ENCODE results near the gene RPL5.
A peak's percentile ranks its signal among the peaks of the same experiment; 100 is the strongest.

RPL5 gene

DNA sequence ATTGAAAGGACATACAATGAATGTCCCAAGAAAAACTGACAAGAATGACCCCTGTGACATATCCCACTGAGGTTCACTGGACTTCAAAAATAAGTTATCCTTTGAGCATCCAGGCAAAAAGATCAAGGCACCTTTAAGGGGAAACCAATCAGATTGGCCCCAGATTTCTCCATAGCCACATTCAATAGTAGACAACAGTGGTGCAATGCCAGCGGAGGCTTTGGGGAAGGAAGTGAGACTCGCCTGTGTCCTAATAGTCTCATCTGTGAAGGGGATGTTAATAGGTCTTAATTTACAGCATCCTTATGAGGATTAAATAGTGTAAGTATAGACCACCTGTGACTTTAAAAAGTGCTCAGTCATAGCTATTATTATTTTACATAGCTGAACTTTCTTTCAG, 21.5 kb downstream of the RPL5 start:
- peaks cover 23% of the 10 kb centered on the region for H3K4me1 Mint-ChIP-seq (ENCODE audit: low read depth)
- H3K9me3 Mint-ChIP-seq: no peaks in the 10 kb centered on the region
- no peak overlapping the region for H3K4me3 Mint-ChIP-seq
- peaks cover 54% of the 10 kb centered on the region for H3K36me3 Mint-ChIP-seq (ENCODE audit: low read depth)
- intact Hi-C loops (cut with micrococcal nuclease): no loop called here
- no peak overlapping the region for H3K27ac Mint-ChIP-seq
- no peaks in the 10 kb centered on the region for H3K27me3 Mint-ChIP-seq

DNA sequence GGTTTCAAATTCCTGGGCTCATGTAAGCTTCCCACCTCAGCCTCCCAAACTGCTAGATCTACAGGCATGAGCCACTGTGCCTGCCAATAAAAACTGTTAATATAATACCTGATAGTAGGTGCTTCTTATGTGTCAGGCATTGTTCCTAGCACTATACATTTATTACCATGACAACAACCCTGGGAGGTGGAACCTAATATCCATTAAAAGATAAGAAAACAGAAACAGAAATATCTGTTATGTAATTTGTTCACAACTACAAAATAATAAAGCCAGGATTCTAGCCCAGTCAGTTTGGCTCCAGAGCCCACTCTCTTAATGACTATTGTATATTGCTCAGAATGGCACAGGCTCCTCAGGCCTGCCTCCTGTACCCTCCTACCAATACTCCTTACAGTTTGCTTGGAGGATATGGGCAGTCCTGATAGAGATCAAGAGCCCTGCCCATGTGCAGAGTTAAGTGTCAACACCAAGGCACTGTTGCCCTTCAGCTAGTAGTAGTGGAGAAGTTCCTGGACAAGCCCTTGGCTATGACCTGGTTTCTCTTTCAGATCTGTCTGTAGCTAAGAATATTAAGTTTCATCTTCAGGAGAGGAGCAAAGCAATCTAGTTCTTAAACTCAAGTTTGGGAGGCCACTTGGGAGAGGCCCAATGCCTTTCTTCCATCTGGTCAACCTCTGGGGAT, 22.4 kb downstream of the RPL5 start:
- Mint-ChIP-seq H3K4me3 (no peak overlapping the region), H3K27me3 (no peaks in the 10 kb centered on the region), H3K9me3 (no peaks in the 10 kb centered on the region), H3K4me1 (ENCODE audit: low read depth) (peaks cover 27% of the 10 kb centered on the region), H3K36me3 (ENCODE audit: low read depth) (peaks cover 49% of the 10 kb centered on the region), H3K27ac (no peak overlapping the region)
- intact Hi-C loops (cut with micrococcal nuclease): no loop called here

DNA sequence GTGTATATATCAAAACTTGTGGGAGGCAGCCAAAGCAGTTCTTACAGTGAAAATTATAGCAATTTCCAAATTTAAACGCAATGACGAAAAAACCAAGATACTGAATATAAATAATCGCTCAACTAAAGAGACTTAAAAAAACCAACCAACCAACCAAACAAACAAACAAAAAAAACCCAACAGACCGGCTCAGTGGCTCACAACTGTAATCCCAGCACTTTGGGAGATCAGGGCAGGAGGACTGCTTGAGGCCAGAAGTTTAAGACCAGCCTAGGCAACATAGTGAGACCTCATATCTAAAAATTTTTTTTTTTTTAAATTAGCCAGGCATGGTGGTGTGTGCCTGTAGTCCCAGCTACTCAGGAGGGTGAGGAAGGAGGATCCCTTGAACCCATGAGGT, 23.4 kb downstream of the RPL5 start:
- H3K27ac Mint-ChIP-seq: no peak overlapping the region
- intact Hi-C loops (cut with micrococcal nuclease): no loop called here
- no peaks in the 10 kb centered on the region for H3K9me3 Mint-ChIP-seq
- peaks cover 39% of the 10 kb centered on the region for H3K36me3 Mint-ChIP-seq (ENCODE audit: low read depth)
- H3K27me3 Mint-ChIP-seq: no peaks in the 10 kb centered on the region
- no peak overlapping the region for H3K4me3 Mint-ChIP-seq
- peaks cover 30% of the 10 kb centered on the region for H3K4me1 Mint-ChIP-seq (ENCODE audit: low read depth)

DNA sequence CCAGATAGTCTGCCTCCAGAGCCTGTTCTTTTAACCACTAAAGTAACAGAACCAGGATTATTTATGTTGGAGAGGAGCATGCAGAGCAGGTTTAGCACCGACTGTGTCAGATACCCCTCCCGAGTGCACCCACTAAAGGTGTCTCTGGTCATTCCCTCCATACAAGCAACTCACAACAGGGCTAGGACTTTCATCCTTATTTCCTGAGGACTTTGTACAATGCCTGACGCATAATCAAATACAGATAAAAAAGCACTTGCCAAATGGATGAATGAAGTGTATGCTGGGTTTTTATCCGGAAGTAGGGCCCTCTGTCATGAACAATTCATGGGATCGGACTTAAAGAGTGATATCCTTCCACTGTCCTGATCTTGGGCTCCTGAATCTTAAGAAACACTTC, 26.0 kb downstream of the RPL5 start:
- peaks cover 18% of the 10 kb centered on the region for H3K4me1 Mint-ChIP-seq (ENCODE audit: low read depth)
- H3K27me3 Mint-ChIP-seq: no peaks in the 10 kb centered on the region
- intact Hi-C loops (cut with micrococcal nuclease): no loop called here
- H3K27ac Mint-ChIP-seq: no peak overlapping the region
- peaks cover 21% of the 10 kb centered on the region for H3K36me3 Mint-ChIP-seq (ENCODE audit: low read depth)
- no peak overlapping the region for H3K4me3 Mint-ChIP-seq
- no peaks in the 10 kb centered on the region for H3K9me3 Mint-ChIP-seq

DNA sequence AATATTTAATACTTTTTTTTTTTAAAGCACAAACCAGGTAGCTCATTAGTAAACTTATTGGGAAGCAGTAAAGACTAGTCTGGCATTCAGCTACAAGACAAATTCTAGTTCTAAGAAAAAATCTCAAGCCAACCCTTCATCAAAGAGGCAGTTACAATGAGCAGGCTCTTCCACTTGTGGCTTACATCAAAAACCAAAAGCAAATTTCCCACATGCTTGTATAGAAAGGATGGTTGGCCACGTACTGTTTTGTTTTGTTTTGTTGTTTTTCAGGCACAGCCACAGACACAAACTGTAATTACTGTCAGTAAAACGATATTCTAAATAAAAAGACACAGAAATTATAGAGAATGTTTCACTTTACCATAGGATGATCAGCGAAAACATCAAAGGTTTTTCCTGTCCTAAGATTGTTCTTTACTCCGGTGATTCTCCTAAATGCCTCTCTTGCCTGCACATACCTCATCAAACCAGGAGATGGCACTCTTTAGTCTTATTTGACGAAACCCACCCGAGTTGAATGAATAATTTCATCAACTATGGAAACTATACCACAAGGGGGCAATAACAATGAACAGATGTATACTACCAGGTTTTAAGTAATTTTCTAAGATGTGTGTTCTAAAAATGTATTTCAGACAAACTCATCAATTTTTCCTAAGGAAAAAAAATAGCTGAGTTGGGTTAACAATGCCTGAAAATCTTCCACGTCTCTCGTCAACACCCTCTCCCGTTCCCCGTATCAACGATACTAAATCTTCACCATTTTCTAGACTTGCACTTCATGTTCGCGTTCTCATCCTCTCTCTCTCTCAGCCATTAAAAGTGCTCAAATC, 26.9 kb downstream of the RPL5 start:
- Mint-ChIP-seq H3K27me3 (no peaks in the 10 kb centered on the region), H3K4me3 (no peak overlapping the region), H3K36me3 (ENCODE audit: low read depth) (peaks cover 23% of the 10 kb centered on the region), H3K27ac (peak overlapping the region; percentile 3), H3K9me3 (no peaks in the 10 kb centered on the region), H3K4me1 (ENCODE audit: low read depth) (peaks cover 15% of the 10 kb centered on the region)
- intact Hi-C loops (cut with micrococcal nuclease): loop anchor here (1.0 kb wide), 2 partner anchors 102 to 136 kb away; no protein-coding TSS in a partner anchor

DNA sequence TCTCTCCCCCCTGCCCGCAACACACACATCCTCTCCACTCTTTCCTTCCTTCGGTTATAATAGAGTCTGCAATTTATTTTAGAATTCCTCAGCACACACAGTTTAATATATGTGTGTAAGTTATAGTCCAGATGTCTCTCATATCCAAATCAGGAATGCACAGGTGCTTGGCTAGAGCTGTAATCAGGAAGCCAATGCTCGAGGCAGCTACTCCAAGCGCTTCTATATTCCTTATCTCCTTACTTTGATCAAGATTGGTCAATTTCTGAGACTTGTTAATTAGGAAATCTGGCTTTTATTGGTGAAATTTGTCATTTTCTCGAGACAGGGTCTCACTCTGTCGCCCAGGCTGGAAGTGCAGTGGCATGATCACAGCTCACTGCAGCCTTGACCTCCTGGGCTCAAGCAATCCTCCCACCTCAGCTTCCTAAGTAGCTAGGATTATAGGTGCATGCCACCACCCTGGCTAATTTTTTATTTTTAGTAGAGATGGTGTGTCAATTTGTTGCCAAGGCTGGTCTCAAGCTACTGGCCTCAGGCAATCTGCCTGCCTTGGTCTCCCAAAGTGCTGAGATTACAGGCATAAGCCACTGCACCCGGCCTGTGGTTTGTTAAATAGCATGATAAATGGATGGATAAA, 27.7 kb downstream of the RPL5 start:
- no peak overlapping the region for H3K4me3 Mint-ChIP-seq
- H3K27ac Mint-ChIP-seq: peak overlapping the region; percentile 3
- H3K4me1 Mint-ChIP-seq (ENCODE audit: low read depth): peaks cover 9% of the 10 kb centered on the region
- peaks cover 27% of the 10 kb centered on the region for H3K36me3 Mint-ChIP-seq (ENCODE audit: low read depth)
- intact Hi-C loops (cut with micrococcal nuclease): loop anchor here (1.0 kb wide), 2 partner anchors 101 to 135 kb away; no protein-coding TSS in a partner anchor
- H3K9me3 Mint-ChIP-seq: no peaks in the 10 kb centered on the region
- no peaks in the 10 kb centered on the region for H3K27me3 Mint-ChIP-seq

DNA sequence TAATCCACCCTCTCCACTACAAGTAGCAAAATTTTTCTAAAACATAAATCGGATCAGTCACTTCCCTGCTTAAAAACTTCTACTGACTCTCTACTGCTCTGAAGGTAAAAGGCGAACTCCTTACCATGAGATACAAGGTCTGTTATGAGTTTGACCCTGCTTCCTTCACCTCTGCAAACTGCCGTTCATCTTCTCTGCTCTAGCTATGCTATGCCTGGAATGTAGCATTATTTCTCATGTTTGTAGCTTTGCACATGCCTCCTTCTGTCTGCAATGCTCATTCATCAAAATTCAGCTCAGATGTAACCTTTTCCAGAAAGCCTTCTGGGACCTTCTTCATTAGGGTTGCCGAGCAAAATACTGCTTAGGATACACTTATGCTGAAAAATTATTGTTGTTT, 30.8 kb downstream of the RPL5 start:
- no peaks in the 10 kb centered on the region for H3K27me3 Mint-ChIP-seq
- H3K4me1 Mint-ChIP-seq (ENCODE audit: low read depth): peaks cover 6% of the 10 kb centered on the region
- H3K27ac Mint-ChIP-seq: no peak overlapping the region
- H3K36me3 Mint-ChIP-seq (ENCODE audit: low read depth): peaks cover 21% of the 10 kb centered on the region
- intact Hi-C loops (cut with micrococcal nuclease): no loop called here
- H3K4me3 Mint-ChIP-seq: no peak overlapping the region
- no peaks in the 10 kb centered on the region for H3K9me3 Mint-ChIP-seq

DNA sequence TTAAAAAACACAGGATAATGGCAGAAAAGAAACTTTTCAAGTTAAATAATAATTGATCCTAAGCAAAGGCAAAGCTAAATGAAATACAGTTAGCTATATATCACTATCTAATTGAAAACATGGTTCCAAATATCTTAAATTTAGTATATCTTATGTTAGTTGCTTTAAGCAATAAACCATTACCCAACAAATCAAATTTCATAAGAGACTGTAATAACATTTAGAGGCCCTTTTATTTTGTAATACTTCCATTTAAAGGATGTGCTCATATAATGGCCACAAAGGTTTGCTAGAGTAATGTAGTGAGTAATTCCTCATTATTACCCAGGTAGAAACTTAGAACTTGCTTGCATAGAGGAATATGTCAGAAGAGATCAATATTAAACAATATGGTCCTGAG, 32.3 kb downstream of the RPL5 start:
- Mint-ChIP-seq H3K9me3 (no peaks in the 10 kb centered on the region), H3K27ac (no peak overlapping the region), H3K4me1 (ENCODE audit: low read depth) (peaks cover 4% of the 10 kb centered on the region), H3K27me3 (no peaks in the 10 kb centered on the region), H3K36me3 (ENCODE audit: low read depth) (peaks cover 21% of the 10 kb centered on the region), H3K4me3 (no peak overlapping the region)
- intact Hi-C loops (cut with micrococcal nuclease): no loop called here

DNA sequence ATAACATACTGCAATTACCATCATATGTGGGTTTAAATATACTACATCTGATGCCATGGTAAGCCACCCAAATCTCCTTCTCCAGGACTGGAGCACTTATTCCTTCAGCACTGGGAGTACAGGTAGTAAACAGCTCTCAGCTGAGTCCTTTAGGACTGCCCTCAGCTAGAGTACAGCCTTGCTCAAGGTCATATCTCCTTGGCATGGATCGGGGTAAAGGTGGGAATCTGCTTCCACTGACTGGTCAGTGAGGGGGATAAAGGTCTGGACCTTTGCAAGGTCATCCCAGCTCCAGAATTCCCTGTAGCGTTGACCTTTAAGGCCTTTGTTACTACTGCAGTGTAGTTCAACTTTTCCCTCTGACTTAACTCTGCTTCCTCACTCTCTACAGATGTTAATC, 38.8 kb downstream of the RPL5 start:
- Mint-ChIP-seq H3K27ac (no peak overlapping the region), H3K27me3 (no peaks in the 10 kb centered on the region), H3K4me1 (ENCODE audit: low read depth) (no peaks in the 10 kb centered on the region), H3K9me3 (no peaks in the 10 kb centered on the region), H3K4me3 (no peak overlapping the region), H3K36me3 (ENCODE audit: low read depth) (peaks cover 49% of the 10 kb centered on the region)
- intact Hi-C loops (cut with micrococcal nuclease): loop anchor here (10.0 kb wide), 1 partner anchor 54 kb away; no protein-coding TSS in a partner anchor

DNA sequence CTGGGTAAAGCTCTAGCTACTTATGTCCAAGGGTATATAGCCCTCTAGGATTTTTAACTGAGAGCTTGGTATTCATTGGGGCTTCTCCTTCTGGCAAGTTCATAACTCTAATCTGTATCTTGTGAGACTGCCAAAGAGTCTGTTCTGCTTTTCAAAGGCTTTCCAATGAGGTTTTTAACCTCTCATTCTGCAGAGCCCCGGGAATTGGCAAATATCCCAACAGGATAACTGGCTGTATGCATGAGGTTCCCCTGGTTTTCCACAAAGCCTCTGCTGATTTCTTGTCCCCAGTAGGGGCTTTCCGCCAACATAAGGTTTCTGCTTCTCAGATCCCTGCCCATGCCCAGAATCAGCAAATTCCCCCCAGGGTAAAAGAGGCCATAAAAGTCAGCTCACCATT, 40.9 kb downstream of the RPL5 start:
- intact Hi-C loops (cut with micrococcal nuclease): loop anchor here (10.0 kb wide), 1 partner anchor 52 kb away; no protein-coding TSS in a partner anchor
- Mint-ChIP-seq H3K27me3 (no peaks in the 10 kb centered on the region), H3K4me3 (no peak overlapping the region), H3K4me1 (ENCODE audit: low read depth) (no peaks in the 10 kb centered on the region), H3K27ac (no peak overlapping the region), H3K9me3 (no peaks in the 10 kb centered on the region), H3K36me3 (ENCODE audit: low read depth) (peaks cover 34% of the 10 kb centered on the region)

DNA sequence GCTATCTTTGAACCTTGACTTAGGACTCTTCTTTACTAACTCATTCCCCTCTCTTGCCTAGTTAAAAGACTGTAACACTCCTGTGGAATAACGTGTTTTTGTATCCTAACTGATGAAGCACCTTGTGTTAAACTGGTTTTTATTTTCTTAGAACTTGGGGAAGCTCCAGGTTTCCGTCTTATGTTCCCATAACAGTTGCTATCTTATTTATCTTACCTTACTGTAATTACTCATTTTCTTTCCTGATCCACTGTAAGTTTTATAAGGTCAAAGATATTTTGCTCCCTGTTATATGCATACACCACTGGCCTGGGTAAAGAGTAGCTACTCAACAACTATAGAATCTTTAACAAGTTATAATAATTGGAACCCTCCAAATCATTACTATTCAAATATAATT, 43.1 kb downstream of the RPL5 start:
- Mint-ChIP-seq H3K27ac (no peak overlapping the region), H3K36me3 (ENCODE audit: low read depth) (peaks cover 30% of the 10 kb centered on the region), H3K4me1 (ENCODE audit: low read depth) (no peaks in the 10 kb centered on the region), H3K9me3 (no peaks in the 10 kb centered on the region), H3K4me3 (no peak overlapping the region), H3K27me3 (no peaks in the 10 kb centered on the region)
- intact Hi-C loops (cut with micrococcal nuclease): loop anchor here (10.0 kb wide), 1 partner anchor 50 kb away; no protein-coding TSS in a partner anchor

DNA sequence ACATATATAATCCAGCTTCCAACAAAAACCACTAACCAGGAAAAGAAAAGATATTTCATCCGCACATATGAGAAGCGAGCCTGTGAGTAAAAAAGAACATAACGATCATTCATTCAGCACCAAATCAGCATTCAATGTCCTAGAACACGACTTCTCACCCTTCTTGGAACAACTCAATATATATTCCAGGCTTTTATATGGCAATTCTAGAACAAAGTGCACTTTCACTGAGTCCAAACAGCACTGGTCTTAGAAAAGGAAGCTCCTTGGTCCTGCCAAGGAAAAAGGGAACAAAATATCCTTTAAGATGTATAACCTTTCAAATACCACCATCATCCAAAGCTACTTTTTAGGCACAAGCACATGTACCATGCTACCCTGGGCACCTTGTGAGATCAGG, 44.5 kb downstream of the RPL5 start:
- no peaks in the 10 kb centered on the region for H3K27me3 Mint-ChIP-seq
- H3K27ac Mint-ChIP-seq: no peak overlapping the region
- H3K9me3 Mint-ChIP-seq: no peaks in the 10 kb centered on the region
- intact Hi-C loops (cut with micrococcal nuclease): loop anchor here (10.0 kb wide), 1 partner anchor 48 kb away; no protein-coding TSS in a partner anchor
- H3K36me3 Mint-ChIP-seq (ENCODE audit: low read depth): peaks cover 27% of the 10 kb centered on the region
- H3K4me3 Mint-ChIP-seq: no peak overlapping the region
- H3K4me1 Mint-ChIP-seq (ENCODE audit: low read depth): no peaks in the 10 kb centered on the region

DNA sequence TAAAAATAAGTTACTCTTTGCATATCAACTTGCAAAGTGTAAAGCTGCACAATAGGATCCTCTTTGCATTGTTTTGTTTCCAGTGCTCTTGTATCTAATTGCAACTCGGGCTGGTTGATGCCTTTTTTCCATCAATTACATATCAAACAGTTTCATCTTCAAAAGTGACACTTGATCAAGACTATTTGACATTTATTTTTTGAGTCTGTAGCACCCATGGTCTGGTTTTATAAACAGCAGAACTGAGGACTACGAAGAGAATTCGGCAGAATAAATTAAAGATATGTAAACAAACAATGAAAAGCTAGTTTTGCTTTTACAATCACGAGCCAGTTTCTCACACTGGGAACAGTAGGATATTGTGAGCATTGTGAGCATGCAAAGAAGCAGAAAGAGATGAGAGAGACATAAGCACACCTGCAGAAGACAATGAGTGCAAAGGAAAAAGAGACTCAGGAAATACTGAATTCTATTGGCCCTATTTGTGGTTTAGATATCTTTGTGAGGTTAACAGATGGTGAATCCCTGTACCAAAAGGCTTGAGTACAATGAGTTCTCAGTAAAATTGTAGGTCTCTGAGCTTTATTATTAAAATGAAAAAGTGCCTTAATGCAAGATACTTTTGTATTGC, 45.4 kb downstream of the RPL5 start:
- Mint-ChIP-seq H3K9me3 (no peaks in the 10 kb centered on the region), H3K27me3 (no peaks in the 10 kb centered on the region), H3K27ac (no peak overlapping the region), H3K4me1 (ENCODE audit: low read depth) (peaks cover 2% of the 10 kb centered on the region), H3K4me3 (no peak overlapping the region), H3K36me3 (ENCODE audit: low read depth) (peaks cover 26% of the 10 kb centered on the region)
- intact Hi-C loops (cut with micrococcal nuclease): loop anchor here (10.0 kb wide), 1 partner anchor 48 kb away; no protein-coding TSS in a partner anchor
